Globus pallidus (tissue), 1 donor: ENCODE measurements around the gene DDX1.

Experiments used
- DNase-seq: peaks from one replicate; pipeline ENCODE4 v3.0.0-alpha.2; 2015; ENCODE audit warnings: low spot score

DDX1 gene

GRCh38 chr2:15562354-15563031 lies 29.2 kb upstream of the DDX1 start:
- DNase-seq: no peak

DNA sequence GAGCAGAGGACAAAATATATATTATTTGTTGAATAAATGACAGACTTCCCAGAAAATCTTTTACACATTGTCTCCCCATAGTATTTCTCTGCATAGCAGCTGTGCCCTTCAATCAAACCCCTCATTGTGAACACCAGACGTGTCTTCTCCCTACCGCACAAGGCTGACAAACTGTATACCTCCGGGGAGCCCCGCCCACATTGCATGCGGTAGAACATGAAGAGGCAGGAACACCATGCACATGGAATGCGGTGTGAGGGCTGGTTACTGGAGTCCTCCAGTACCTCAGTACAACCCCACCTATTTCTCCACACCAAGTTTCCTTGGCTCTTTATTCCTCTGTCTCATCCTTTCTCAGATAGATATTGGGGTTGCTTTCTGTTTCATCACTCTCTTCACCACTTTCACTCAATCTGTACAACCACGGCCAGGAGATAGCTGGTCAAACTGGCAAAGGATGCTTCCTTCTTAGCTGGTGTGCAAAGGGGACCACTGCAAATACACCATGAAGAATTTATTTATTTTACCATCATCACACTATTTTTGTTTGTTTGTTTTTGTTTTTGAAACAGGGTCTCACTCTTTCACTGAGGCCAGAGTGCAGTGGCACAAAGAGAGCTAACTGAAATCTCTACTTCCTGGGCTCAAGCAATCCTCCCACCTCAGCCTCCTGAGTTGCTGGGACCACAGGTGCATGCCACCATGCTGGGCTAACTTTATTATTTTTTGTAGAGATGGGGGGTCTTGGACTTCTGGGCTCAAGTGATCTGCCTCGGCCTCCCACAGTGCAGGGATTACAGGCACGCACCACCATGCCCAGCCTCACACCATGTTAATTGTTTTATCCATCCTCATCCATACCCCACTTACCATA lies 28.2 kb upstream of the DDX1 start:
- DNase-seq: no peak

DNA sequence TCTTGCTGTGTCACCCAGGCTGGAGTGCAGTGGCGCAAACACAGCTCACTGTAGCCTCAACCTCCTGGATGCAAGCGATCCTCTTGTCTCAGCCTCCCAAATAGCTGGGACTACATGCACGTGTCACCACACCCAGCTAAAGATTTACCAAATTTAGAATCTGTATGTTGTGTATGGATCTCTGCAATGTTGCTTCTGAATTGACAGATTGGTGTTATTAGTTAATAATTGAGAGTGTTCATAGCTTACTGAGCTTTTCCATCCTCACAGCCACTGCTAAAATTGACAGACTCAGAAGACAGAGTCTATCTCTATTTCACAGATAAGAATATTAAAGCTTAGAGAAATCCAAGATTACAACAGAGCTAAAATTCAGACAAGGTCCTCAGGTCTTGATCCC lies 26.3 kb upstream of the DDX1 start:
- no peak for DNase-seq

GRCh38 chr2:15565994-15566671 lies 25.5 kb upstream of the DDX1 start:
- no peak for DNase-seq

- no peak for DNase-seq
Measured at GRCh38 chr2:15566912-15567311, 24.8 kb upstream of the DDX1 start.

- DNase-seq: no peak
Measured at GRCh38 chr2:15568874-15569273, 22.8 kb upstream of the DDX1 start.

DNA sequence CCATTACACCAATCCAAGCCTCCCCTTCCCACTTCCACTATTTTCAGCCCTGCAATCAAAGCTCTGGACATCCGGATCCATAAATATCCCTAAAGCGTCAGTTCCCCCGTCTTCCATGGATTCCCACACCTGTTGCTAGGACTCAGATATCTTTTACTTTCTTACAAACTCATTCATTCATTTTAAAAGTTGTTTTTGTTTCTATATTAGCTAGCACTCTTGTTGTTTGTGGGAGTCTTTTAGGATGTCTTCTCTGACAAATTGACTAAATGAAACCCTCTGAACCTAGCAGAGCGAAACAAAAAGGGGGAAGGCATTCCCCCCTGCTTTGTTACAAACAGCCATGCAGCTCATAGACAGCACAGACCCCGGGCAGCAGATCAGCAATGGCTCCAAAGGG lies 21.6 kb upstream of the DDX1 start:
- DNase-seq: no peak

DNA sequence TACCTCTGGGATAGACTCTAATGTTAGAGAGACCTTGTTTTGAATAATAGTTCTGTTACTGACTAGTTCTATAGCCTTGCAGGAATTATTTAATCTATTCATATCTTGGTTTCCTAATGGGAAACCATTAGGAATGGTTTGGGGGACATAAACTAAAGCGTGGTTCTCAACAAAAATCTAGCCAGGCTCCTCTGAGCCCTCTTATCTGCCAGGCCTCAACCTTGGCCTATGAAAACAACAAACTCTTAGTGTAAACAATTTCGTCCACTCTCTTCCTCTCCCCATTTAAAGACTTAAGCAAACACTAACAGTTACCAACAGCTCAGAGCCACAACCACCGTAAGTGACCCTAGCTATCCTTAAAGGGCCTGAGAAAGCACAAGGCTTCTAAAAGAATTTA lies 19.9 kb upstream of the DDX1 start:
- no peak for DNase-seq

GRCh38 chr2:15577071-15577735 lies 14.5 kb upstream of the DDX1 start:
- peak; percentile 83 for DNase-seq

- DNase-seq: no peak
Measured at GRCh38 chr2:15579641-15580040, 12.0 kb upstream of the DDX1 start.

DNA sequence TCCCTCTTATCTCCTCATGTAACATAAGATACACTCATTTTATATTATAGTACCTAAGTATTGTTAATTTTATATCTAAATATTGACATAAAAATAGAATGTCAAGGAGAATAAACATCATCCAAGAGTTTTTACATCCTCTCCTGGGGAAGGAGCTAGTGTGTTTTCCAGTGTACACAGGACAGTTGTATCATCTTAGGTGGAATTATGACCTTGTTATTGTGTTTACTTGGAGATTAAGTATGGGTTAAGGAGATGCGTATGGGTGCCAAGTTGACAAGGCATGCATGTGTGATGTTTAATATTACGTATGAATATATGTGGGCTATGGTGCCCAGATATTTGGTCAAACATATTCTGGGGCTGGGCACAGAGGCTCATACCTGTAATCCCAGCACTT lies 11.2 kb upstream of the DDX1 start:
- no peak for DNase-seq

DNA sequence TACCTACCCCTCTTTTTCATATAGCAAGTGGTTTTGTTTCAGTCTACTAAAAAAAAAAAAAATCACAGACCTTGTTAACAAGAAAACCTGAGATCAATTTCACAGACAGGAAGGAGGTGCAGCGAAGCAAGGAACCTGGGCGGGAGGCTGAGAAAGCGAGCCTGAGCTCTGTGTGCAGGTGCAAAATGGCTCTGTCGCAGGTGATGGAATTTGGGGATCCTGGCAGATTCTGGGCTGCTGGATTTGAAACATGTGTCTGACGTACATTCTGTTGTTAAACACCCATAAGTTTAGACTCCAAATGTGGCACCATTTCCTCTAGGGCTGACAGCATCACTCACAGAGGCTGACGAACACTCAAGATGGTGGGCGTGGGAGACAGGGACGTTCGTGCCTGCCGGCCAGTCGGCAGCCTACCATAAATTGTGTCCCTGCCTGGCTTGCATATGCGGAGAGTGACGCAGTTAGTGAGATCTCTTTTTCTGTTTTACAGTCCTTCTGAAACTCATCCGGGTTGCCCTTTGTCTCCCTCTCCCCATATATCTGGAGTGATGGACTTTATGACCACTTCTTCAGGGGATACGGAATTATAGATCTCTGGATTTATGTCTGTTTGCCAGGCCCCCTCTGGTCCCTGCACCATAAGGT lies 8.8 kb upstream of the DDX1 start:
- no peak for DNase-seq

- DNase-seq: no peak
Measured at GRCh38 chr2:15583826-15584225, 7.8 kb upstream of the DDX1 start.

DNA sequence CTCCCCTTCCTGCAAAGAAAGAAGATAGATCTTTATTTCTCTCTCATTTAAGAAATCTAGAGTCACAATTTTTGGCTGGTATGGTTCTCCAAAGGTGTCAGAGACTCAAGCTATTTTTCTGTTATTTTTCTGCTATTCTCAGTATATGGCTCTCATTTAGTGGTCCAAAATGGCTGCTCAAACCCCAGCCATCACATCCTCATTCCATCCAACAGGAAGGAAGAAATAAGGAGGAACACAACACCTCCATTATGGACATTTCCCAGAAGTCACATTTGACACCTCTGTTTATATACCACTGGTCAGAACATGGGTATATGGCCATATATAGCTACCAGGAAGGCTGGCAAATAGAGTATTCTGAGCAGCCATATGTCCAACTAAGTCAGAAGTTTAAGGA lies 7.4 kb upstream of the DDX1 start:
- no peak for DNase-seq

GRCh38 chr2:15584767-15585469 lies 6.8 kb upstream of the DDX1 start:
- DNase-seq: no peak

GRCh38 chr2:15588329-15588919 lies 3.2 kb upstream of the DDX1 start:
- DNase-seq: peak; percentile 17

DNA sequence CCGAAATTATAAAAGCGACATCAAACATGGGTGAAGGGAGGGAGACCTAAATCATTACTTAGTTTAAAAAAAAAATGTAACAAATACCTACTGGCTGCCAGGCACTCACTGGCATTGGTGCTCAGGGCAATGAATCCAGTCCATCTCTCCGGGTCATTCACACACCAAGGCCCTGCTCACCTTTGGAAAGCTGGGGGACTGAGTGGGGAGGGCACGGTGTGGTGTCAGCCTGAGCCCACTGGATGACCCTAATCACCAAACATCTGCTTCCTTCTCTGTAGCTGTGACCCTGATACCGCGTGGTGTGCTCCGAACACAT lies 336 bp upstream of the DDX1 start:
- no peak for DNase-seq

- no peak for DNase-seq
Measured at GRCh38 chr2:15593327-15593705, 1.6 kb downstream of the DDX1 start.

- no peak for DNase-seq
Measured at GRCh38 chr2:15594291-15595256, 2.9 kb downstream of the DDX1 start.

DNA sequence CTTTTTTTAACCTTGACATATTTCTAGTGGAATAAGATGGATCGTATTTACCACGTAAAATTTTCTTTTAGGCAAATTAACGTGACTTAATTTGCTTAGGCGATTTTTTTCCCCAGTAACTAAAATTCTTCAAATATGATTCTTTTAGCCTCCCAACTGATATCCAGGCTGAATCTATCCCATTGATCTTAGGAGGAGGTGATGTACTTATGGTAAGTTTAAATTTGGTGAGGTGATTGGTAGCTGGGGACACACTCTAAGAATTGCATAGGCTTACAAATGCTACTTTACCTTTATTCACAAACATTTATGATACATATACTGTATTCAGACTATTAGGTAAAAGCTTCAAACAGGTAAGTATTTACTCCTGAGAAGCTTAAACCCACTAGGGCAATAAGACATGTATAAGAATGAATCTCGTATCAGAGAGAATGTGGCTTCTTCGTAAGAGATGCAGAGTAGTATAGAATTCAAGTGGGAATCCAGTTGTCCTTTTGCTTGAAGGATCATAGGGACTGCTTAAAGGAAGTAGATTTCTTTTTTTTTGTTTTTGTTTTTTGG lies 3.8 kb downstream of the DDX1 start:
- DNase-seq: no peak
